GM12878 (cell line): ENCODE measurements around the gene EPM2AIP1. TPM values are rescaled to one million over a fixed set of nuclear protein-coding genes. Genes with fewer than 3 reads are reported as not detected.
A peak's percentile ranks its signal among the peaks of the same experiment; 100 is the strongest.

ENCODE experiments used
- ATAC-seq: fragments of 200-7000 bp; cut with Tn5 transposase; 3 replicates; pipeline ENCODE4 v1.9.1; 2020; ENCODE audit warnings: mild to moderate bottlenecking, moderate library complexity
- BruUV-seq: library from RNA; stranded (reverse); fragments of 400-500 nt; replicated peaks from 2 replicates; lab custom pipeline; 2021; lab: Mats Ljungman, UMichigan
- CTCF ChIA-PET: fragments of 300-600 bp; sonication (Branson Sonifier 250); formaldehyde crosslinking; extraction: SDS; loops from one replicate; lab custom pipeline; 2021; ENCODE audit warnings: inconsistent platforms; lab: Yijun Ruan, JAX
- POLR2A ChIA-PET: fragments of 350-600 bp; formaldehyde crosslinking; extraction: SDS; loops from one replicate; lab custom pipeline; 2021; ENCODE audit warnings: inconsistent platforms; lab: Charles Lee
- RAD21 ChIA-PET: fragments of 300-600 bp; sonication (Branson Sonifier 250); formaldehyde crosslinking; loops from one replicate; lab custom pipeline; 2023; ENCODE audit warnings: antibody characterized with exemption; ENCODE audit not compliant: unreplicated experiment; lab: Charles Lee
- SMC1A ChIA-PET: fragments of 300-600 bp; sonication (Branson Sonifier 250); formaldehyde crosslinking; loops from one replicate; lab custom pipeline; 2023; ENCODE audit not compliant: unreplicated experiment, uncharacterized antibody; lab: Charles Lee
- DNase-seq: peaks from one replicate; pipeline ENCODE4 v3.0.0-alpha.2; 2011; ENCODE audit warnings: low read depth, low spot score
- FAIRE-seq: peaks from 3 replicates; lab custom pipeline; 2011; peaks lifted over from hg19 to GRCh38; lab: Jason Lieb, UNC
- H2AFZ ChIP-seq: 2 replicates; pipeline ENCODE4 v1.6.0; 2011; ENCODE audit warnings: low read depth, low read length, control low read depth; ENCODE audit not compliant: control insufficient read depth
- H3K27ac ChIP-seq: 2 replicates; pipeline ENCODE4 v1.5.1; 2011; ENCODE audit warnings: control low read depth; ENCODE audit not compliant: control insufficient read depth, insufficient read depth
- H3K27me3 ChIP-seq, 2 experiments: replicated peaks in 1 of 2; 2 replicates each; pipeline versions ENCODE4 v1.6.0 to v1.6.1; 2011; ENCODE audit warnings: low read length in 1 of 2; ENCODE audit not compliant: control insufficient read depth in 2 of 2, insufficient read depth in 2 of 2
- H3K36me3 ChIP-seq, 2 experiments: 2 replicates each; pipeline ENCODE4 v1.5.1; 2011; ENCODE audit warnings: low read length in 1 of 2; ENCODE audit not compliant: control insufficient read depth in 2 of 2, insufficient read depth in 2 of 2
- H3K4me1 ChIP-seq: 2 replicates; pipeline ENCODE4 v1.6.1; 2011; ENCODE audit warnings: mild to moderate bottlenecking, low read length, moderate library complexity, mixed read lengths; ENCODE audit not compliant: control insufficient read depth, insufficient read depth
- H3K4me2 ChIP-seq: 2 replicates; pipeline ENCODE4 v1.6.0; 2011; ENCODE audit warnings: control low read depth; ENCODE audit not compliant: control insufficient read depth, insufficient read depth
- H3K4me3 ChIP-seq: fragments of 200-600 bp; sonication (generic); 2 replicates; pipeline ENCODE4 v1.5.1; 2016
- H3K79me2 ChIP-seq: 2 replicates; pipeline ENCODE4 v1.6.0; 2011; ENCODE audit warnings: low read length; ENCODE audit not compliant: control insufficient read depth, insufficient read depth
- H3K9ac ChIP-seq: 2 replicates; pipeline ENCODE4 v1.8.0; 2011; ENCODE audit warnings: low read length, control low read depth, mixed read lengths; ENCODE audit not compliant: control insufficient read depth, insufficient read depth
- H3K9me3 ChIP-seq: replicated peaks from 3 replicates; pipeline ENCODE4 v1.5.1; 2011; ENCODE audit warnings: mild to moderate bottlenecking, low read length; ENCODE audit not compliant: control insufficient read depth, insufficient read depth
- H4K20me1 ChIP-seq: 2 replicates; pipeline ENCODE4 v1.6.0; 2011; ENCODE audit not compliant: control insufficient read depth, insufficient read depth
- BRCA1 ChIP-seq: IDR thresholded peaks from 2 replicates; pipeline ENCODE4 v1.6.1; 2011; ENCODE audit warnings: low read depth, low read length, improper control_type of control experiment
- DPF2 ChIP-seq: fragments of 450-650 bp; IDR thresholded peaks from 2 replicates; pipeline ENCODE4 v1.6.1; 2017; ENCODE audit warnings: mild to moderate bottlenecking
- ELK1 ChIP-seq: IDR thresholded peaks from 2 replicates; pipeline ENCODE4 v1.6.1; 2012; ENCODE audit warnings: low read depth, low read length, improper control_type of control experiment
- ESRRA ChIP-seq: IDR thresholded peaks from 2 replicates; pipeline ENCODE4 v1.6.1; 2012; ENCODE audit warnings: mild to moderate bottlenecking, low read length, improper control_type of control experiment
- MTA2 ChIP-seq: fragments of 450-650 bp; IDR thresholded peaks from 2 replicates; pipeline ENCODE4 v1.6.1; 2016; ENCODE audit warnings: low read depth, mild to moderate bottlenecking, moderate library complexity
- MYB ChIP-seq: fragments of 150-350 bp; IDR thresholded peaks from 2 replicates; pipeline ENCODE4 v1.6.1; 2014; ENCODE audit warnings: mild to moderate bottlenecking, low read depth, low read length, borderline replicate concordance
- NFXL1 ChIP-seq: fragments of 450-650 bp; IDR thresholded peaks from 2 replicates; pipeline ENCODE4 v1.6.1; 2017; ENCODE audit warnings: antibody characterized with exemption, mild to moderate bottlenecking, borderline replicate concordance
- PAX8 ChIP-seq: fragments of 450-650 bp; IDR thresholded peaks from 2 replicates; pipeline ENCODE4 v1.6.1; 2017; ENCODE audit warnings: mild to moderate bottlenecking, moderate library complexity
- PKNOX1 ChIP-seq: fragments of 450-650 bp; IDR thresholded peaks from 2 replicates; pipeline ENCODE4 v1.6.1; 2016; ENCODE audit warnings: mild to moderate bottlenecking
- RAD51 ChIP-seq: fragments of 450-650 bp; IDR thresholded peaks from 2 replicates; pipeline ENCODE4 v1.6.1; 2016; ENCODE audit warnings: moderate library complexity, mild to moderate bottlenecking, inconsistent platforms
- RCOR1 ChIP-seq: conservative IDR thresholded peaks from 2 replicates; pipeline ENCODE4 v1.6.1; 2012; ENCODE audit warnings: low read depth, low read length, improper control_type of control experiment
- SREBF2 ChIP-seq: IDR thresholded peaks from 2 replicates; pipeline ENCODE4 v1.6.1; 2012; ENCODE audit warnings: mild to moderate bottlenecking, low read length
- ZNF207 ChIP-seq: fragments of 450-650 bp; IDR thresholded peaks from 2 replicates; pipeline ENCODE4 v1.6.1; 2014; ENCODE audit warnings: antibody characterized with exemption, mild to moderate bottlenecking, borderline replicate concordance
- ZNF217 ChIP-seq: fragments of 450-650 bp; IDR thresholded peaks from 2 replicates; pipeline ENCODE4 v1.6.1; 2017; ENCODE audit warnings: antibody characterized with exemption, mild to moderate bottlenecking
- WGBS: methylation state at CpG from one replicate; pipeline ENCODE4 v1.1.6; 2016; ENCODE audit warnings: low lambda C conversion rate; ENCODE audit not compliant: insufficient replicate concordance, insufficient coverage; ENCODE audit errors: missing lambda C conversion rate; 5-methylcytosine and 5-hydroxymethylcytosine counted together
- in situ Hi-C: fragments of 300-500 bp; cut with MboI; formaldehyde crosslinking; loops from 9 replicates; pipeline ENCODE4 v1.14.3; 2018; ENCODE audit warnings: mixed read lengths
- intact Hi-C: fragments of 100-400 bp; cut with micrococcal nuclease; formaldehyde crosslinking; loops from one replicate; pipeline ENCODE4 v1.14.2; 2022; ENCODE audit not compliant: unreplicated experiment
- polyA plus RNA-seq, 11 experiments: library from polyadenylated mRNA; depleted of rRNA in 4 of 11; unstranded in 6 of 11; stranded (reverse) in 5 of 11; fragments of >200 nt; fragmentation: Nextera tagmentation in 4 of 11; fragmentation: Illumina TruSeq in 1 of 11; extraction: Ambion mirVana in 4 of 11; extraction: Trizol in 1 of 11; gene quantifications; 1 replicate in 1 of 11; 2 replicates in 10 of 11; pipeline versions ENCODE4 v1.2.1 to v1.2.3, GENCODE V29; 2011 to 2016; ENCODE audit warnings: inconsistent platforms in 2 of 11, missing spikeins in 2 of 11, low read depth in 1 of 11
- total RNA-seq, 4 experiments: library from RNA; depleted of rRNA in 3 of 4; stranded (reverse); fragments of >200 nt in 3 of 4; fragmentation: Illumina TruSeq in 1 of 4; extraction: Trizol in 1 of 4; gene quantifications; 2 replicates each; pipeline versions ENCODE4 v1.2.1 to v1.2.3, GENCODE V29; 2013 to 2021

EPM2AIP1 gene
- total and polyA plus RNA-seq, 10 of the 15 experiments (the other 5 are each of a cell fraction or from before 2014, with no cell fraction given) = 5.5 to 31.9 (median 21.8) TPM

- in situ Hi-C loops = no loop called here
- FAIRE-seq = no peak
Measured at GRCh38 chr3:36964817-36965216, 28.1 kb downstream of the EPM2AIP1 start.

GRCh38 chr3:36964331-36964730 lies 28.6 kb downstream of the EPM2AIP1 start:
- FAIRE-seq (no peak), ATAC-seq (no peak), DNase-seq (no peak)
- SMC1A ChIA-PET = interaction anchor here (0.7 to 1.0 kb wide), 4 partner anchors 25 to 88 kb away, joined by 3 read pairs; no protein-coding TSS in a partner anchor
- CTCF ChIA-PET = no interaction called here
- Histone ChIP-seq H3K79me2 (no peaks in the 10 kb centered on the region), H3K4me2 (no peak overlapping the region), H2AFZ (no peak overlapping the region), H3K9ac (no peak overlapping the region), H3K36me3 (no peaks in the 10 kb centered on the region), H3K27me3 (no peaks in the 10 kb centered on the region), H3K9me3 (no peaks in the 10 kb centered on the region), H4K20me1 (no peaks in the 10 kb centered on the region), H3K4me3 (no peak overlapping the region), H3K27ac (no peak overlapping the region), H3K4me1 (no peaks in the 10 kb centered on the region)
- 4% methylated on average over 1 of the region's 1 CpG for WGBS
- in situ Hi-C loops = no loop called here
- no TSS peak for BruUV-seq
- intact Hi-C loops = no loop called here
- POLR2A ChIA-PET = no interaction called here
- RAD21 ChIA-PET = no interaction called here
- TF ChIP-seq ZNF207 = no peak
- TF ChIP-seq DPF2 = no peak
- TF ChIP-seq PAX8 = no peak
- TF ChIP-seq MTA2 = no peak
- TF ChIP-seq NFXL1 = no peak
- no peak for TF ChIP-seq ZNF217
- no peak for TF ChIP-seq SREBF2
- TF ChIP-seq RAD51 = no peak
- TF ChIP-seq RCOR1 = no peak
- no peak for TF ChIP-seq ESRRA
- TF ChIP-seq ELK1 = no peak

More at GRCh38 chr3:36964817-36965216, 28.1 kb downstream of the EPM2AIP1 start:
- ChIA-PET SMC1A (interaction anchor here (0.8 to 1.3 kb wide), 4 partner anchors 24 to 96 kb away, joined by 3 to 4 read pairs (median 3); no protein-coding TSS in a partner anchor), CTCF (no interaction called here), RAD21 (no interaction called here), POLR2A (no interaction called here)
- H3K4me1 ChIP-seq = peaks cover 3% of the 10 kb centered on the region
- no peak overlapping the region for H3K4me3 ChIP-seq
- no peaks in the 10 kb centered on the region for H4K20me1 ChIP-seq
- H3K9me3 ChIP-seq = no peaks in the 10 kb centered on the region
- H3K36me3 ChIP-seq = no peaks in the 10 kb centered on the region
- intact Hi-C loops = no loop called here
- DNase-seq (no peak), ATAC-seq (peak; percentile 52; the same call in 2 of the 3 replicates)
- no TSS peak for BruUV-seq
- no peak overlapping the region for H3K4me2 ChIP-seq
- no peaks in the 10 kb centered on the region for H3K79me2 ChIP-seq
- H3K9ac ChIP-seq = no peak overlapping the region
- H2AFZ ChIP-seq = no peak overlapping the region
- no peak overlapping the region for H3K27ac ChIP-seq
- no peak for TF ChIP-seq MYB
- no peak for TF ChIP-seq ZNF217
- TF ChIP-seq BRCA1 = no peak
- TF ChIP-seq PKNOX1 = 0 out of 2 replicates have a peak, but pooled peaks have one; percentile 11
- H3K27me3 ChIP-seq = no peaks in the 10 kb centered on the region
